Naive thymus-derived CD8-positive, alpha-beta T cell (primary cell): ENCODE data around the gene ANGEL1. TPM values are rescaled to one million over a fixed set of nuclear protein-coding genes. Genes with fewer than 3 reads are reported as not detected.

Experiments used
- ATAC-seq, 2 donors: fragments of 150-1000 bp; cut with Tn5 transposase in 1 of 2; sonication (Bioruptor Pico), chemical (Tn5 transposase) in 1 of 2; 1 replicate in 1 of 2; 2 replicates in 1 of 2; pipeline ENCODE4 v1.10.0; 2021; ENCODE audit warnings: mild to moderate bottlenecking in 2 of 2, moderate library complexity in 2 of 2
- POLR2A ChIA-PET: fragments of 350-600 bp; sonication (Branson Sonifier 250); formaldehyde crosslinking; loops from one replicate; lab custom pipeline; 2021; ENCODE audit warnings: antibody characterized with exemption; lab: Charles Lee
- DNase-seq, 10 donors: peaks; one replicate each; pipeline versions ENCODE4 v3.0.0 to v3.0.0-alpha.2; 2020 to 2022
- H3K27ac Mint-ChIP-seq, 10 donors: one replicate each; pipeline ENCODE4 v1.8.0; 2020 to 2022; ENCODE audit warnings: mild to moderate bottlenecking in 10 of 10, mixed read lengths in 10 of 10, moderate library complexity in 4 of 10, inconsistent platforms in 1 of 10
- H3K27me3 Mint-ChIP-seq, 5 donors: one replicate each; pipeline ENCODE4 v1.8.0; 2021 to 2022; ENCODE audit warnings: mixed read lengths in 5 of 5
- H3K36me3 Mint-ChIP-seq, 3 donors: one replicate each; pipeline ENCODE4 v1.8.0; 2020 to 2022; ENCODE audit warnings: mixed read lengths in 3 of 3, mild to moderate bottlenecking in 2 of 3, inconsistent platforms in 1 of 3
- H3K4me1 Mint-ChIP-seq, 4 donors: one replicate each; pipeline ENCODE4 v1.8.0; 2021 to 2022; ENCODE audit warnings: mixed read lengths in 4 of 4
- H3K4me3 Mint-ChIP-seq, 10 donors: one replicate each; pipeline ENCODE4 v1.8.0; 2020 to 2022; ENCODE audit warnings: mild to moderate bottlenecking in 10 of 10, mixed read lengths in 10 of 10, moderate library complexity in 6 of 10, inconsistent platforms in 1 of 10
- H3K9me3 Mint-ChIP-seq, 9 donors: one replicate each; pipeline ENCODE4 v1.8.0; 2020 to 2022; ENCODE audit warnings: mixed read lengths in 9 of 9, mild to moderate bottlenecking in 3 of 9, inconsistent platforms in 1 of 9, moderate library complexity in 1 of 9
- polyA plus RNA-seq, 3 donors: library from polyadenylated mRNA; unstranded; fragments of 300-500 nt; fragmentation: Illumina TruSeq; gene quantifications; one replicate each; pipeline ENCODE4 v1.2.3, GENCODE V29; 2021
- total RNA-seq, 8 experiments: library from RNA in 2 of 8; stranded (reverse) in 2 of 8; gene quantifications; one replicate each; pipeline ENCODE4 v1.2.3 and lab custom pipeline; 2021 to 2026

The ANGEL1 gene, protein sequence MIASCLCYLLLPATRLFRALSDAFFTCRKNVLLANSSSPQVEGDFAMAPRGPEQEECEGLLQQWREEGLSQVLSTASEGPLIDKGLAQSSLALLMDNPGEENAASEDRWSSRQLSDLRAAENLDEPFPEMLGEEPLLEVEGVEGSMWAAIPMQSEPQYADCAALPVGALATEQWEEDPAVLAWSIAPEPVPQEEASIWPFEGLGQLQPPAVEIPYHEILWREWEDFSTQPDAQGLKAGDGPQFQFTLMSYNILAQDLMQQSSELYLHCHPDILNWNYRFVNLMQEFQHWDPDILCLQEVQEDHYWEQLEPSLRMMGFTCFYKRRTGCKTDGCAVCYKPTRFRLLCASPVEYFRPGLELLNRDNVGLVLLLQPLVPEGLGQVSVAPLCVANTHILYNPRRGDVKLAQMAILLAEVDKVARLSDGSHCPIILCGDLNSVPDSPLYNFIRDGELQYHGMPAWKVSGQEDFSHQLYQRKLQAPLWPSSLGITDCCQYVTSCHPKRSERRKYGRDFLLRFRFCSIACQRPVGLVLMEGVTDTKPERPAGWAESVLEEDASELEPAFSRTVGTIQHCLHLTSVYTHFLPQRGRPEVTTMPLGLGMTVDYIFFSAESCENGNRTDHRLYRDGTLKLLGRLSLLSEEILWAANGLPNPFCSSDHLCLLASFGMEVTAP
- total RNA-seq = 10 to 100 TPM; 30.7 to 32.2 TPM
- 10 to 100 TPM; 26.7 to 27.6 (median 27.5) TPM for polyA plus RNA-seq
- 28.4 to 48.0 (median 37.0) reads per million in 6 experiments for total RNA-seq (lab: John Stamatoyannopoulos, UW)

DNA sequence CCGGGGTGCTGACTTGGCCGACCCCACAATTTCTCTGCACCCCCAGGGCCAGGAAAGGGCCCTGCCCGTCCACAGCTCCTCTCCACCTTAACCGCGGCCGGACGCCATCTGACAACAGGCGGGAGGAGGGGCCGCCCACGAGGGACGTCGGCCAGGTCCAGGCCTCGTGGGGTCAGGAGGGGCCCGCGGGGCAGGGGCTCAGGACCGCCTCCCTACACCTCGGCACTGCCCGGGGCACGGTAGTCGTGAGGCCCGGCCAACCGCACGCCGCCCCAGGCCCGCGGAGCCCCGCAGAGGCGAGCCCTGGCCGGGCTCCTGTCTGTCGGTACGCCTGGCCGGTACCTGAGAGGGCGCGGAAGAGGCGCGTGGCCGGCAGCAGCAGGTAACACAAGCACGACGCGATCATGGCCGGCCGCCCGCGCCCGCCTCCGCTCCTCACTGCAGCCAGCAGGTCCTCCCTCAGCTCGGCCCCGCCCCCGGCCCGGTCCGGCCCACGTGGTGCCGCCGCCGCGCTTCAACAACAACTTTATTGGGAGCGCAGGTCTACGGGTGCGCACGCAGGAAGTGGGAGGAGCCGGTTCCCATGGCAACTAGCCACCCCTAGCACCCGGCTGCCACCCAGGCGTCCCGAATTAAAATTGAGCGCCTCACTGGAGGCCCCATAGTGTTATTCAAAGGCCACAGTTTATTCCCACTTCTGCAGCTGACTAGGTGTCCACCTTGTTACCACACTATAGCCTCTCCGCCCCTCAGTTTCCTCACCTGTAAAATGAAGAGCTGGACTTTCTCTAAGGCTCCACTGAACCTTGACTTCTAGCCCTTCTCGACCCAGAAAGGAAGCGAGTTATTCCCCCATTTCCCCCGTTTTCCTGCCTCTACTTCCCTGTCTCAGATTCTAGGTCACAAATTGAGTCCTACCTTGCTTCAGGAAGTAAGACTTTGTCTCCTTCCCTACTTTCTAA, at the start of gene ANGEL1:
ANGEL1 (minus strand) TSS at position 461 of the 962 bp plus-strand sequence; CDS start at position 406, 55 bp downstream.
- POLR2A ChIA-PET = interaction anchor here (0.5 to 2.0 kb wide), 10 partner anchors 8 to 1933 kb away, joined by 3 to 7 read pairs (median 4); partner anchors contain the start of genes GSTZ1, POMT2 and VASH1
- ATAC-seq = peak; percentile 90 to 94
- H3K4me1 Mint-ChIP-seq = peaks cover 21 to 47% (median 33%) of the 10 kb centered on the region in 4 donors
- DNase-seq = peak; percentile 93 to 98 (median 96)
- H3K27ac Mint-ChIP-seq = peak within 1 kb of the TSS; percentile 87 to 98 (median 96)
- peak within 1 kb of the TSS; percentile 86 to 97 (median 94) for H3K4me3 Mint-ChIP-seq
- H3K27me3 Mint-ChIP-seq = no peaks in the 10 kb centered on the region
- peaks cover 0 to 20% (median 10%) of the 10 kb centered on the region in 3 donors for H3K36me3 Mint-ChIP-seq
- no peaks in the 10 kb centered on the region for H3K9me3 Mint-ChIP-seq

DNA sequence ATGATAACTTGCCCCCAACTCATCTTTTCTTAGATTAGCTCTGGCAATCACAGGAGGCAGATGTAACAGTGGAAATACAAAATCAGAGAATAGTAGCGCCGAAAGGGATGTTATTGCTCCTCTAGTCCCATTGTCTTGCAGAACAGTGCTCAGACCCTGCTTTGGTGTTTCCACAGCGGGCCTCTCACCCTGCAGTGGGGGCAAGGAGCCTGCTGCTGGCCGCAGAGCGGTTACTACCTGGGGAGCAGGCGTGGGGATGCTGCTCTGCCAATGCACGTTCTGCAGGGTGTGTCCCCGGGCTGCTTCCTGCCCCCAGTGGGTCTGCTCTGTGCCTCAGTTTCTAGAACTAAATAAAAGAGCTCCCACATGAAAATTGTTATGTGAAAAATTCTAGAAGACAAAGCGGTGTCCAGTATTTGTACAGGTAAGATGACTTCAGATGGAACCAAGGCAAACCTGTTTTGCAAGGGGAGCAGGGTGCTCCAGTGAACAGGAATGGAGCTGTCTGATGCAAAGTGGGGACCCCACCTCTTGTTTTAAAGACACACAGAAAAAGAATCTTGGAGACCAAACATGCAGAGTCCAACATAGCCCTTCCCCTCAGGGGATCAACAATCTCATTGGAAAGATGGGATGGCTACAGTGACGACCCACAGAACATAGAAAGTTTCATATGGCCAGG, 49.0 kb upstream of the ANGEL1 start:
- Mint-ChIP-seq H3K27ac (no peak overlapping the region), H3K27me3 (peaks cover 0 to 4% (median under 1%) of the 10 kb centered on the region in 5 donors), H3K36me3 (no peaks in the 10 kb centered on the region), H3K4me1 (peaks cover 12 to 33% (median 23%) of the 10 kb centered on the region in 4 donors), H3K9me3 (no peaks in the 10 kb centered on the region), H3K4me3 (no peak overlapping the region)
- DNase-seq (no peak), ATAC-seq (no peak)
- POLR2A ChIA-PET = no interaction called here

DNA sequence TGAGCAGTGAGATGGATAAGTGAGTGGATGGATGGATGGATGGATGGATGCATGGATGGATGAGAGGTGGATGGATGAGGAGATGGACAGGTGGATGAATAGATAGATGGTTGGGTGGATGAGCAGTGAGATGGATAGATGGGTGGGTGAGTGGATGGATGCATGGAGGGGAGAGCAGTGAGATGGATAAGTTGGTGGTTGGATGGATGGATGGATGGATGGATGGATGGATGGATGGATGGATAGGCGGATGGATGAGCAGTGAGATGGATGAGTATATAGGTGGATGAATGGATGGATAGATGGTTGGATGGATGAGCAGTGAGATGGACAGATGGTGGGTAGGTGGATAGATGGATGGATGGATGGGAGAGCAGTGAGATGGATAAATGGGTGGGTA, 44.1 kb upstream of the ANGEL1 start:
- Mint-ChIP-seq H3K36me3 (no peaks in the 10 kb centered on the region), H3K4me1 (no peaks in the 10 kb centered on the region), H3K27ac (peak overlapping the region in 1 of 10 donors; percentile 20), H3K4me3 (no peak overlapping the region), H3K27me3 (peaks cover 0 to 19% (median 16%) of the 10 kb centered on the region in 5 donors), H3K9me3 (no peaks in the 10 kb centered on the region)
- DNase-seq (no peak), ATAC-seq (no peak)
- POLR2A ChIA-PET = no interaction called here

DNA sequence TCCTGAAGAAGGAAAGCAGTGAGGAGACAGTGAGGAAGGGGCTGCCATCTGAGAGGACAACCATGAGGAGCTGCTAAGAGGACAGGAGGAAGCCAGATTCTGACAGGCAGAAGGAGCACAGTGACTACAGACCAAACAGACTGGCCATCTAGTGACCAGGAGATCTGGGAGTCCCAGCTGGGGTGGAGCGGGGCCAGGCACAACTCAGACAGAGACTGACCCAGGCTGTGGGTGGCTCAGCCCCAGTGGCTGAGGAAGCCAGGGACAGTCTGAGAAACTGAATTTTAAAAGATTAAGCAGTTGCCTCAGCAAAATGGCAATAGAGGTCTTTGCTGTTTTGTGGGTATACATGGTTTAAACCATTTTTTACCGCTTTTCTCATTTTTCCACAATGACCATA, 42.4 kb upstream of the ANGEL1 start:
- H3K4me3 Mint-ChIP-seq = no peak overlapping the region
- H3K4me1 Mint-ChIP-seq = no peaks in the 10 kb centered on the region
- POLR2A ChIA-PET = no interaction called here
- H3K9me3 Mint-ChIP-seq = no peaks in the 10 kb centered on the region
- H3K36me3 Mint-ChIP-seq = no peaks in the 10 kb centered on the region
- DNase-seq (no peak), ATAC-seq (no peak)
- H3K27me3 Mint-ChIP-seq = peaks cover 0 to 19% (median 16%) of the 10 kb centered on the region in 5 donors
- H3K27ac Mint-ChIP-seq = no peak overlapping the region

DNA sequence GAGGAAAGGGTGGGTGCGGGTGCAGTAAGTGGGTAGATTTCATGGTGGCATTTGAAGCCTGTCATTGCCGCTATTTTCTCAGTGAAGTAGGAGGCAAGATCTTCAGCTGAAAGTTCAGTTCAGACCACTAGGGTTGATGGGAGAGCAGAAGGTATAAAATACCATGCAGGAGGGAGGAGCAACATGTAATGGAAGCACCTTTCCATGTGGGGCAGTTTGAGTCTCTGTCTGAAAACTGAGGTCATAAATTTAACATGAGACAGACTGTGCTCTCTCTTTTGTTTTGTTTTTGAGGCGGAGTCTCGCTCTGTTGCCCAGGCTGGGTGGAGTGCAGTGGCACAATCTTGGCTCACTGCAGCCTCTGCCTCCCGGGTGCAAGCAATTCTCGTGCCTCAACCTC, 36.2 kb upstream of the ANGEL1 start:
- no peak for ATAC-seq
- Mint-ChIP-seq H3K4me3 (no peak overlapping the region), H3K36me3 (peaks cover 0 to 3% (median 0%) of the 10 kb centered on the region in 3 donors), H3K27me3 (peaks cover 0 to 7% (median 3%) of the 10 kb centered on the region in 5 donors), H3K4me1 (peaks cover 8 to 14% (median 12%) of the 10 kb centered on the region in 4 donors), H3K9me3 (no peaks in the 10 kb centered on the region), H3K27ac (no peak overlapping the region)
- no peak for DNase-seq
- POLR2A ChIA-PET = interaction anchor here (0.6 kb wide), 1 partner anchor 673 kb away, joined by 5 read pairs; no protein-coding TSS in a partner anchor

DNA sequence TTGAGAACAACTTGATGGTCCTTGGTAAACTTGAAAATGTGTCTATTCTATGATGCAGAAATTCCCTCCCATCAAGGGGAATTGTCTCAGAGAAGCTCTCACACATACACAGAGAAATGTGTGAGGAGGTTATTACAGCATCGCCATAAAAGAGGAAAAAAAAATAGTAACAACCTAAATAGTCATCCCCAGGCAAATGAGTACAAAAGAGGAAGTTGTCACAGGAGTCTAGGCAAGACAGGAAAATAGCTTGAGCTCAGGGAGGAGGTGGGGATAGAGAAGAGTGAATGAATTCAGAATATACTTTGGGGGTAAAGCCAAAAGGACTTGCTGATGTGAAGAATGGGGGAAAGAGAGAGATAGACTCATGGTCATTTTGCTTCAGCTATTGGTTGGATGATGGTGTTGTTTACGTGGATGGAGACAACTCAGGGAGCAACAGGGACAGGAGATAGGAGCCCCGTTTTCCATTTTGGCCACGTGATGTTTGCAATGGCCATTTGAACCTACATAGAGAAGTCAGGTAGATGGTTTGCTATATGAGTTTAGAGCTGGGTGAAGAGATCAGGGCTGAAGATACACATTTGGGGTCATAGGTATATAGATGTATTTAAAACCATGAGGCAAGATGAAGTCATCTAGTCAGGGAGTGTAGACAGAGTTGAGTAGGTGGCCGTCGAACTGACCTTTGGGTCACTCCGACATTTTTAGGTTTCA, 33.8 kb upstream of the ANGEL1 start:
- Mint-ChIP-seq H3K4me3 (no peak overlapping the region), H3K27me3 (peaks cover 0 to 12% (median 5%) of the 10 kb centered on the region in 5 donors), H3K27ac (no peak overlapping the region), H3K36me3 (peaks cover 0 to 3% (median 0%) of the 10 kb centered on the region in 3 donors), H3K4me1 (peaks cover 8 to 14% (median 12%) of the 10 kb centered on the region in 4 donors), H3K9me3 (no peaks in the 10 kb centered on the region)
- POLR2A ChIA-PET = no interaction called here
- no peak for DNase-seq
- no peak for ATAC-seq

DNA sequence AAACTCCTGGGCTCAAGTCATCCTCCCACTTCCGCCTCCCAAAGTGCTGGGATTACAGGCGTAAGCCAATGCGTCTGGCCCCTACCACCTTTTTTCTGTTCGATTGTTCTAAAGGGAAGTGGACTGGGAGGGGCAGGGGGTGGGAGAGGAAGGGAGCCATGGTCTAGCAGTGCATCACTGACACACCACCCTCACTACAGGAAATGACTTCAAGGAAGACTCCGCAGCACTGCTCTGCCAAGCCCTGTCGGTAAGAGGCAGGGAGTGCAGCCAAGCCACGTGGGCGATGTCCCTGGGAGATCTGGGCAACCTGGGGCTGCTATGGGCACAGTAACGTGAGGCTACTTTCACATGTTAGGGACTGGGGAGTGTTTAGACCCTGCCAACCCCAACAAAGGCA, 31.5 kb upstream of the ANGEL1 start:
- peak overlapping the region; percentile 24 to 87 (median 78) for H3K27ac Mint-ChIP-seq
- peak overlapping the region; percentile 17 to 85 (median 59) for H3K4me3 Mint-ChIP-seq

DNA sequence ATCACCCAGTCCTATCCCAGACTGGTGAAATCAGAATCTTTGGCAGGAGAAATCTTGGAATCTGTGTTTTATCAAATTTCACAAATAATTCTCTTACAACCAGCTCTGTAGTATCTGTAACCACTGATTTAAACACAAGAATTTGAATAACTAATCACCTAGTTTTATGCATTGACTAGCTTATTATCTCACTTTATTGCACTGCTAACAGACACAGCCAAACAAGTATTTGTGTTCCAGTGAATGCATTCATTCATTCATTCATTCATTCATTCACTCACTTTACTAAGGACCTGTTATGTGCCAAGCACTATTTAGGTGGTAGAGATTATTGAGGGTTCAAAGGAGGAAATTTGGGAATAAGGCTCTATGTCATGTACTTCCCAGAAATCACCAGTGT, 29.7 kb upstream of the ANGEL1 start:
- no peaks in the 10 kb centered on the region for H3K9me3 Mint-ChIP-seq
- H3K36me3 Mint-ChIP-seq = peaks cover 0 to 3% (median 0%) of the 10 kb centered on the region in 3 donors
- peaks cover 0 to 13% (median 5%) of the 10 kb centered on the region in 5 donors for H3K27me3 Mint-ChIP-seq
- DNase-seq = no peak
- H3K27ac Mint-ChIP-seq = peak overlapping the region in 1 of 10 donors; percentile 5
- no peak overlapping the region for H3K4me3 Mint-ChIP-seq
- POLR2A ChIA-PET = no interaction called here
- peaks cover 5 to 14% (median 11%) of the 10 kb centered on the region in 4 donors for H3K4me1 Mint-ChIP-seq
- no peak for ATAC-seq

More for the DNA sequence above, 31.5 kb upstream of the ANGEL1 start:
- Mint-ChIP-seq H3K36me3 (peaks cover 0 to 3% (median 0%) of the 10 kb centered on the region in 3 donors), H3K9me3 (no peaks in the 10 kb centered on the region), H3K27me3 (peaks cover 0 to 13% (median 5%) of the 10 kb centered on the region in 5 donors), H3K4me1 (peaks cover 8 to 14% (median 12%) of the 10 kb centered on the region in 4 donors)
- POLR2A ChIA-PET = interaction anchor here (0.7 kb wide), 1 partner anchor 32 kb away, joined by 3 read pairs; the partner anchor contains the start of gene ANGEL1
- DNase-seq = peak in 9 of 10 donors; percentile 30 to 83 (median 60)
- peak; percentile 100 for ATAC-seq

DNA sequence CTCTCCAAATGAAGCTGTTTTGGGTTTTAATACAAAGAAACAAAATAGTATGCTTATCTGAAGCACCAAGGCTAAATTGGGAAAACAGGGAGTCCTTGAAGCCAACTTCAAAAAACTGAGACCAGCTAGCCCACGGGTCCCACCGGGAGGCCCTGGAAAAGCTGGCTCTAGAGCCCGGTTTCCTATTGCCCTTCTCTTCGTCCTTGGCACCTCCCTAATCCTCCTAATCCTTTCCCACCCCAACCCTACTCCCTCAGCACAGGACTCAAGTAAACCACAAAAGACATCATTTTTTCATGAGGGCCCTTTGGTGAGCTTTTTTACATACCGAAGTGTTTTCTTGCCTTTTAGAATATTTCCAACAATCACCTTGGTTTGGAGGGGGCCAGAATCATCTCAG, 24.8 kb upstream of the ANGEL1 start:
- ATAC-seq (no peak), DNase-seq (no peak)
- Mint-ChIP-seq H3K9me3 (no peaks in the 10 kb centered on the region), H3K4me3 (no peak overlapping the region), H3K4me1 (no peaks in the 10 kb centered on the region), H3K27me3 (peaks cover 3 to 22% (median 10%) of the 10 kb centered on the region in 5 donors), H3K27ac (no peak overlapping the region), H3K36me3 (no peaks in the 10 kb centered on the region)
- POLR2A ChIA-PET = no interaction called here

DNA sequence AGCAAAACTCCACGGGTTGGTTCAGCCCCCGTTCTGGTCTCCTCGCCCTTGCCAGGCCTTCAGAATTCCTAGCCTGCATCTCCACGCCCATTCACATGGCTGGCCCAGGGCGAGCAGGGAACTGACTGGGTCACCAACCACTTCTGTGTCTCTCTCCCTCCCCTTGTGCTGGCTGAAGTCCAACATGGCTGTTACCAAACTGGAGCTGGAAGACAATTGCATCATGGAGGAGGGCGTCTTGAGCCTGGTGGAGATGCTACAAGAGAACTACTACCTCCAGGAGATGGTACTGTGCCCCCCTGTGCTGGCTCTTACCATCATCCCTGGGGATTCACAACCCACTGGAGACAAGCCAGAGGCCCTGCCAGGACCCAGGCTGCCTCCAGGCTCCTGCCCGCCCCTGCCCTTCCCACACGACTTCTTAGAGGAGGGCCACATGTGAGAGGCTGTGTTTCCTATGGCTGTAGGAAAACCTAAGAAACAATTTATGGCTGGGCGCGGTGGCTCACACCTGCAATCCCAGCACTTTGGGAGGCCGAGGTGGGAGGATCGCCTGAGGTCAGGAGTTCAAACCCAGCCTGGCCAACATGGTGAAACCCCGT, 23.4 kb upstream of the ANGEL1 start:
- Mint-ChIP-seq H3K4me1 (no peaks in the 10 kb centered on the region), H3K27me3 (peaks cover 3 to 22% (median 9%) of the 10 kb centered on the region in 5 donors), H3K27ac (peak overlapping the region in 1 of 10 donors; percentile 54), H3K9me3 (peaks cover 0 to 3% (median 0%) of the 10 kb centered on the region in 9 donors), H3K4me3 (no peak overlapping the region), H3K36me3 (peaks cover 0 to 3% (median 0%) of the 10 kb centered on the region in 3 donors)
- POLR2A ChIA-PET = interaction anchor here (0.6 kb wide), 1 partner anchor 24 kb away, joined by 5 read pairs; no protein-coding TSS in a partner anchor
- ATAC-seq = no peak
- no peak for DNase-seq
